AG10803 (cell line): ENCODE measurements around the gene AIF1.

Source experiments
- DNase-seq: peaks from one replicate; pipeline ENCODE4 v3.0.0; 2010; ENCODE audit warnings: low read depth
- H3K4me3 ChIP-seq: 2 replicates; pipeline ENCODE4 v1.5.1; 2011; ENCODE audit warnings: mild to moderate bottlenecking, low read length, control low read depth
- CTCF ChIP-seq: conservative IDR thresholded peaks from 2 replicates; pipeline ENCODE4 v1.5.1; 2011; ENCODE audit warnings: mild to moderate bottlenecking, low read length, control low read depth, inconsistent platforms

Gene AIF1

GRCh38 chr6:31573239-31574105 lies 41.6 kb upstream of the AIF1 start:
- no peak for TF ChIP-seq CTCF
- H3K4me3 ChIP-seq = no peak overlapping the region

GRCh38 chr6:31574106-31575061 lies 40.6 kb upstream of the AIF1 start:
- TF ChIP-seq CTCF = no peak
- no peak for DNase-seq
- H3K4me3 ChIP-seq = no peak overlapping the region

More at GRCh38 chr6:31573239-31574105, 41.6 kb upstream of the AIF1 start:
- DNase-seq = no peak

GRCh38 chr6:31575335-31575901 lies 39.6 kb upstream of the AIF1 start, which contains the start of gene TNF:
Gene TNF, plus strand, starts transcription at chr6:31575565. Its CDS starts 177 bp downstream, at chr6:31575742.
- TF ChIP-seq CTCF = no peak
- no peak within 1 kb of the TSS for H3K4me3 ChIP-seq
- DNase-seq = no peak

GRCh38 chr6:31575952-31576685 lies 38.9 kb upstream of the AIF1 start:
- TF ChIP-seq CTCF = no peak
- H3K4me3 ChIP-seq = no peak overlapping the region
- no peak for DNase-seq

- TF ChIP-seq CTCF = no peak
- no peak overlapping the region for H3K4me3 ChIP-seq
- DNase-seq = no peak
These were observed 38.0 kb upstream of the AIF1 start for GRCh38 chr6:31576897-31577578.

- DNase-seq = no peak
- TF ChIP-seq CTCF = no peak
- H3K4me3 ChIP-seq = no peak overlapping the region
These were observed 37.5 kb upstream of the AIF1 start for GRCh38 chr6:31577579-31577966.
